ENCODE data around the gene PSRC1. TPM values are rescaled to one million over a fixed set of nuclear protein-coding genes. Genes with fewer than 3 reads are reported as not detected.

The PSRC1 gene
- total RNA-seq, 1 experiment from 2014 or later, result 68.4 TPM

DNA sequence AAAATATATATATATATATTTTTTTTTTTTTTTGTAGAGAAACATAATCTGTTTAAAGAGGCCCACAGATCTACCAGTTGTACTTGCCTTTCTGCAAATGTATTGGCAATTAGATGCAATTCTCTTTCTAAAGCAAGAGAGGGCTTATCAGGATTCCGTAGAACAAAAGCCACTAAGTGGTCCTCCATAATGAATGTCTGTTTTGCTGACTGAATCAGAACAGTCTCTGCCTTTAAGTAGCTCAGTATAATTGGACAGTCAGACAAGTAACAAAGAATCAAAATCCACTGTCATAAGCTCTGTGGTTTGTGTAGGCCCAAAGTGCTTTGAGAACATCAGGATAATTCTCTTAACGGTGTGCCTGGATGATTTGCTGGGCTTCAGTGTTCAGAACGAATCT, 51.9 kb downstream of the PSRC1 start (continued):
- TF ChIP-seq CTCF (IDR thresholded peaks at IDR 0.05) (no peak), ZBTB21 (CRISPR knock-in tag; IDR thresholded peaks at IDR 0.05; ENCODE audit: borderline replicate concordance) (no peak), ZNF416 (CRISPR knock-in tag; IDR thresholded peaks at IDR 0.05) (no peak), RELA (CRISPR knock-in tag; IDR thresholded peaks at IDR 0.05; ENCODE audit: borderline replicate concordance) (no peak), CREB1 (CRISPR knock-in tag; IDR thresholded peaks at IDR 0.05) (no peak), ZNF512 (CRISPR knock-in tag; IDR thresholded peaks at IDR 0.05; ENCODE audit: borderline replicate concordance) (no peak)
- TF ChIP-seq, protein P1, sequence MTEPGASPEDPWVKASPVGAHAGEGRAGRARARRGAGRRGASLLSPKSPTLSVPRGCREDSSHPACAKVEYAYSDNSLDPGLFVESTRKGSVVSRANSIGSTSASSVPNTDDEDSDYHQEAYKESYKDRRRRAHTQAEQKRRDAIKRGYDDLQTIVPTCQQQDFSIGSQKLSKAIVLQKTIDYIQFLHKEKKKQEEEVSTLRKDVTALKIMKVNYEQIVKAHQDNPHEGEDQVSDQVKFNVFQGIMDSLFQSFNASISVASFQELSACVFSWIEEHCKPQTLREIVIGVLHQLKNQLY (CRISPR knock-in tag; IDR thresholded peaks at IDR 0.05), result no peak

Other genes with a start within 250 kb of the PSRC1 start
- gene WDR47, start 241.0 kb downstream of the PSRC1 start, total RNA-seq (2021), result 6.9 to 8.0 TPM (median 7.0 TPM) in 3 replicates
- 35.2 to 43.0 TPM (median 37.3 TPM) in 3 replicates for gene TAF13, start 207.1 kb downstream of the PSRC1 start, total RNA-seq (2021)
- 15.6 to 18.7 TPM (median 16.0 TPM) in 3 replicates for gene TMEM167B, start 192.4 kb downstream of the PSRC1 start, total RNA-seq (2021)
- gene ELAPOR1, start 169.0 kb downstream of the PSRC1 start, total RNA-seq (2021), result 1.1 to 1.5 TPM (median 1.3 TPM) in 3 replicates
- 126 to 149 TPM (median 129 TPM) in 3 replicates for gene SARS1, start 69.2 kb downstream of the PSRC1 start, total RNA-seq (2021)
- 26.8 to 31.3 TPM (median 28.2 TPM) in 3 replicates for gene CELSR2, start 33.6 kb downstream of the PSRC1 start, total RNA-seq (2021)
- gene MYBPHL, start 23.9 kb upstream of the PSRC1 start, total RNA-seq (2021), result 0.23 to 1.2 TPM (median 0.94 TPM) in 3 replicates
- 50.2 to 60.8 TPM (median 55.9 TPM) in 3 replicates for gene SORT1, start 114.8 kb upstream of the PSRC1 start, total RNA-seq (2021)
- 115 to 150 TPM (median 119 TPM) in 3 replicates for gene PSMA5, start 143.3 kb upstream of the PSRC1 start, total RNA-seq (2021)
- gene SYPL2, start 183.4 kb upstream of the PSRC1 start, total RNA-seq (2021), result 3.0 to 3.7 TPM (median 3.5 TPM) in 3 replicates
- 8.9 to 11.1 TPM (median 10.9 TPM) in 3 replicates for gene ATXN7L2, start 200.8 kb upstream of the PSRC1 start, total RNA-seq (2021)
- gene CYB561D1, start 210.9 kb upstream of the PSRC1 start, total RNA-seq (2021), result 5.1 to 6.7 TPM (median 6.5 TPM) in 3 replicates
- gene AMIGO1, start 226.6 kb upstream of the PSRC1 start, total RNA-seq (2021), result 2.4 to 3.0 TPM (median 3.0 TPM) in 3 replicates